Posterior cingulate gyrus (tissue), 11 donors: ENCODE results near the gene MPP3.

ENCODE experiments used
- DNase-seq, 10 donors: peaks; one replicate each; pipeline versions ENCODE4 v3.0.0 to v3.0.0-alpha.2; 2020 to 2021; ENCODE audit warnings: mixed read lengths in 3 of 10
- intact Hi-C: fragments of 100-400 bp; cut with DNase I; formaldehyde crosslinking; loops from one replicate; pipeline ENCODE4 v1.15.1; 2023

MPP3 gene

DNA sequence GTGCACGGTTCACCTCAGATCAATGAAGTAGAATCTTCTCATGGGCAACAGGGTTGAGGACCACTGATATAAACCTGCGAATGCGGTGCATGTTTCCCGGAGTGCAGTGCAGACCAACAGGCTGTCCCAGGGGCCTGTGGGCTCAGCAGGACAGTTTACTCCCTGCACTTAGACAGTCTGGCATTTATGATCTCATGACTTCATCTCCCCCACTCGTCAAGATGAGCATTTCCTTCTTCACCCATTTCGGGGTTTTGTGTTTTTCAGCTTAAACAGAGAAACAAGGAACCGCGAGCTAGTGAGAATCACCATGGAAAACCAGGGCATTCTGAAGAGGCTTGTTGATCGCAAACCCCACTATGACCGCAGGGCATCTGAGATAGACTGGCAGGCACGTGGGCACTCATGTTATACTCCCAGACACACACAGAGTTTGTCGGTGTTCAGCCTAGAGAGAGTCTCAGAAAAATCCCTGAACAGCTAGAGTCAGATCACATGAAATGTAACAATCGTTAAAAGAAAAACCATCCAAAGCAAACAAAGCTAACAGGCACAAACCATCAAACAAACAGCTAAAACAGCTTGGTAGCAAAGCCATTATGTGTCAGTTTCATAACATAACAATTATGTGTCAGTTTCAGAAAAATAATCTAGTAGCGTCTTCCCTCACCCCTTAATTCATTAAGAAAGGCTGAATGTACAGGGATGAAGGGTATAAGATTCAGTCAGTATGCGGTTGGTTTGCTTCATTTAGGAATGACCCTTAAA lies 49.8 kb downstream of the MPP3 start:
- DNase-seq, result no peak
- intact Hi-C loops, result no loop called here

DNA sequence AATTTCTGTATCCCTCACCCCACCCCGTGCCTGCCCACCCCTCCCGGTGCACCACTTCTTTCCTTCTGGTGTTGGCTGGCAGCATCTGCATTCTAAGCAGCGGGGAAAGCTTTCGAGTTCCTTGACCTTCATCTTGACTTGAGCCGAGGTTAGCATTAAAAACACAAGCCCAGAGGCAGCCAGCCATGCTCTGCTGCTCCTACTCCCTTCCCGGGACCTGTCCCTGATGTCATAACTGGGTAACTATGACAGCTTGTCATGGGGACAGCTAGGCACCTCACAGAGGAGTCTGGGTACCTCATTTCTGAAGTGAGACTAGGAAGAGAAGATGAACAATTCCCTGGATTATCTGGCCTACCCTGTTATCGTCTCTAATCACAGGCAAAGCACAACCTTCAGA lies 52.8 kb downstream of the MPP3 start, which contains the start of gene CFAP97D1:
TSS of gene CFAP97D1 (plus strand) at position 301 of the 400 bp plus-strand sequence. CDS start at position 329, 28 bp downstream.
- intact Hi-C loops, result no loop called here
- no peak for DNase-seq

DNA sequence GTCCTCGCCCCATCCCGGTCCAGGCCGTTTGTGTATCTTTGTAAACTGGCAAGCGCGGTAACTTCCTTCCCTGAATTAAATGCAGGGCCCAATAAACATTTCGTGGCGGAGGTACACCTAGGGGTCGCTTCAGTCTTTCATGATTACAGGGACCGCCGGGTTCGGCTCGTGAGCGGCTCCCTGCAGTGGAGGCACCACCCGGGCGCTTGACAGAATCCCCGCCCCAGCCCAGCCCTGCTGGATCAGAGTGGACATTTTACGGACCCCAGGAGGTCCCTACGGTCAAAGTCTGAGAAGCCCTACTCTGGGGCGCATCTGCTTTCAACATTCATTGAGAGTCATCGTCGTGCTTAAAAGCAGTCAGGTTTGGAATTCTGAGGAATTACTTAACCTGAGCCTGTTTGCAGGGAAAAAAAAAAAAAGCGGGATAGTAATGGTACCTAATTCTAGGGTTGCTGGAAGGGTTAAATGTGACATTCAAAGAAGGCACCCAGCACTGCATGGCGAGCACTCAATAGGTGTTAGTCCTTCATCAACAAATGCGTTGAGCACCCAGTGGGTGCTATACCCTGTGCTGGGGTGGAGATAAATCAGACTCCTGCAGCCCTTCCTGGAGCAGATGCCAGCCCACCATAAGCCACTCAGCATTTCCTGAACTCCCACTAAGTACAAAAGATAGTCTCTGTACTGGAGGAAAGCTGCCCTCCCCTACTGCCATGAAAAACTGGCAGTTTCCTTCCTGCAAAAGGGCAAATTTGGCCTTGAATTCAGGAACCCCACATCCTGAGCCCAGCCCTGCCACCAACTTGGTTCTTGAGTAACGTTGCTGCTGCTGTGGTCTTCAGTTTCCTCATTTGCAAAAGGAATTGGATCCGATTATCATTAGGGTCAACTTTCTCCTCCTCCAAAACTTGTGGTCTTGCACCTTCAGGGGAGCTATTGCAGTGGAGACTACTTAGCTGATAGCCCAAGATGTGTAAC lies 53.5 kb downstream of the MPP3 start:
- intact Hi-C loops, result loop anchor here (1.0 kb wide), 1 partner anchor 67 kb away; no protein-coding TSS in a partner anchor
- peak in 5 of 10 donors; percentile 29 to 81 (median 65) for DNase-seq

DNA sequence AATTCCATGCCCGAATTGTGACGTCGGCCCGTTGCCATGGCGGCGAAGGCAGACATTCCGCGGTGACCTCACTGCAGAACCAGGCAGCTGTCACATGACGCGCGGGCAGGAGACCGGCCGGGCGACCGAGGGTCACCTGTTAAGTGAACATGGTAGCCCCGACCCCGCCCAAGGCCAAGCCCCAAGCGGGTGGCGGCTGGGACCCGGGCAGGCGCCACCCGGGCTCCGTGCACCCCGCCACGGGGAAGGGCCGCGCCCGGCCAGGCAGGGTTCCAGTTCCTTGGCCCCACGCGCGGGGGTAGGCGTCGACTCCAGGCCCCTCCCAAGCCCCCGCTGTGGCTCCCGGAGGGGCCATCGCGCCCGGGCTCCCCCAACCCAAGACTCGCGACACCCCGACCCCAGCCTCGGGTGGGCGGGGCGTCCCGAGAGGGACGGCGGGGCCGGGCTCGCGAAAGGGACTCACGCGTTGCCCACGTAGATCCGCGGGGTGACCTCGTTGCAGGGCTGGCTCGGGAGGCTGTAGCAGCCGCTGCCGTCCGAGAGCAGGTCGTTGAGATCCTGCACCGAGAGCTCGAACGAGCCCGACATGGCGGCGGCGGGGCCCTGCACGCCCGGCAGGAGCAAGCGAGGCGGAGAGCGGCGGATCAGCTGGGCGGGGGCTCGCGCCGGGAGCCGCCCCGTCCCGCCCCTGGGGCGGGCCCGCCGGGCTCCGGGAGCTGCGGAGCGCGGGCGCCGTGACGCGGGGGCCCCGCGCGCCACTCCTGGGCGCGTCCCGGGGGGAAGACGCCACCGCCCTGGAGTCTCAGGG lies 54.4 kb downstream of the MPP3 start, which contains the start of gene DUSP3:
TSS of gene DUSP3 (minus strand) at position 641 of the 808 bp plus-strand sequence. CDS start at position 588, 53 bp downstream.
- peak; percentile 86 to 99 (median 92) for DNase-seq
- intact Hi-C loops, result loop anchor here (1.0 kb wide), 1 partner anchor 68 kb away; no protein-coding TSS in a partner anchor

DNA sequence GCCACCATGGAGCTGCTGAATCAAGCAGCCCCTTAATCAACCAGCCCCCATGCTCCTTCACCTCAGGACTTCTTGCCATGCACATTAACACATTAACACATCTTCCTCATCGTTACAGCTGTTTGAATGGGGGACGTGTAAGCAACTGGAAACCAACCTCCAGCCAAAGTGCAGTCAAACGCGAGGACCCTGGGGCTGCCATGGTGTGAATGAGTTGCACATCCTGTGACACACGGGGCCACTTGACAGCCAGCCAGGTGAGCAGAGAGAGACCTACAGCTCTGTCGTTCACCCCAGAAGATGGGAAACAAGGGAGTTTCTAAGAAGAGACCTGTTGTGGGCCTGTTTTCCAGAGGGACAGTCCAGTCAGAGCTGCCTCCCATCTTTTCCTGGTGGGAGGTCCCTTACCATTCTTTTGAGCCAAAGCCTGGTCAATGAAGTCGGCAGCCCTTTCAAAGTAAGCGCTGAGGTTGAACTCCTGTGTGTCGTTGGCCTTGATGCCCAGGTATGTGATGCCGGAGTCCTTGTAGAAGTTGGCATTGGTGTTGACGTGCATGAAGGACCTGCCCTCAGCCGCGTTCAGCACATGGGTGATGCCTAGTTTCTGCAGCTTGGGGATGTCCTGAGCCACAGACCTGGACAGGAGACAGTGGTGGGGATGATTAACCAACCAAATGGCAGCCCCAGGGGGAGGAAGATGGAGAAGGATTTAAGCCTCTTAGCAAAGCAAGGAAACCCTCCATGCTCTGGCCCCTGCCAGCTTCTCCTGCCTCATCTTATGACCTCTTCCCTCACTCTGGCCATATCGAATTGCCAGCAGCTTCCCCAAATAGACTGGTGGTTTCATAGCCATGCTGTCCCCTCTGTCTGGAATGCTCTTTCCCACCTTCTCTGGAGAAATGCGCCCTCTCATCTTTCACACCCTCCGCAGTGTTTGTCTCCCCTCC lies 58.4 kb downstream of the MPP3 start:
- intact Hi-C loops, result no loop called here
- peak in 1 of 10 donors; percentile 31 for DNase-seq

DNA sequence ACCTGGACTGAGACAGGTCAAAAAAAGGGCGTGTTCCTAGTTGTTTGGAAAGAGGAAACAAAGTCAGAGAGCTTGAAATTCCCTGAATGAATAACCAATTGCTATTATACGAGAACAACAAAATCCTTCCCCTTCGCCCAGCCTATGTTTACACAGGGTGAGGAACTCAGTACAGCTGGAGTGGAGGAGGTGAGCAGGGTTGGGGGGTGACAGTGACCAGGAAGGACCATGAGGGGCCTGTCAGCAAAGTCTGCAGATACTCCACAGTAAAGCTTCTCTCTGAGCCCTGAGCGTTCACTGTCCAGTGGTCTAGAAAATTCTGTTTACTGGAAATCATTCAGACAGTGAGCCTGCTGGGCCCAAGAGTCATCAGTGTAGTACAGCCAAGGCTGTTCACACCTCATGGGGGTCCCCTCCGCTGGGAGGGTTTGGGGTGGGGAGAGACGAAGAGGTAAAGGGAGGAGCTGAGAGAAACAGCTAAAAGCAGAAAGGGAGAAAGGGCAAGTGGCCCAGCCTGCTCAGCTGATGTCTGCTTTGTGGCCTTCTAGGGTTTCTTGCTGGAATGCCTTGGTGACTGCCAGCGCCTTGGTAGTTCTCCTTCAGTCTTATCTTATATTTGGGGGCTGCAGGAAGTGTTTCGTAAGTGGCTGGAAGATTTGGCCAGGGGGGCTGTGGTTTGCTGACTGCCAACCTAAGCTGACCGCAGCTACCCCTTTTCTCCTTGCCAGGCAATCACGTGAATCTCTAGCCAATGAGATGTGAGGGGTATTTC lies 59.9 kb downstream of the MPP3 start:
- intact Hi-C loops, result no loop called here
- peak in 1 of 10 donors; percentile 75 for DNase-seq

DNA sequence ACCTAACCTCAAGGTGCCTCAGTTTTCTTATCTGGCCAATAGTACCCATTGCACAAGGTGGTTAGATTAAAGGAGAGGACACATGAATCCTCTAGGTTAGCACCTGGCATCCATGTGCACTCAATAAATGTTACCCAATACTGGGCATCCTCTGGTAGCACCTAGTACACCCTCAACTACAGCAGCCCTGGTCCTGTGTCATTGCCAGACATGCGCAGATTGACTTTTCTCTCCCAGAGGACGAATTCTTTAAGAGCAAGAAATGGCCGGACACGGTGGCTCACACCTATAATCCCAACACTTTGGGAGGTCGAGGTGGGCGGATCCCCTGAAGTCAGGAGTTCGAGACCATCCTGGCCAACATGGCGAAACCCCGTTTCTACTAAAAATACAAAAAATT lies 61.5 kb downstream of the MPP3 start:
- intact Hi-C loops, result no loop called here
- no peak for DNase-seq

DNA sequence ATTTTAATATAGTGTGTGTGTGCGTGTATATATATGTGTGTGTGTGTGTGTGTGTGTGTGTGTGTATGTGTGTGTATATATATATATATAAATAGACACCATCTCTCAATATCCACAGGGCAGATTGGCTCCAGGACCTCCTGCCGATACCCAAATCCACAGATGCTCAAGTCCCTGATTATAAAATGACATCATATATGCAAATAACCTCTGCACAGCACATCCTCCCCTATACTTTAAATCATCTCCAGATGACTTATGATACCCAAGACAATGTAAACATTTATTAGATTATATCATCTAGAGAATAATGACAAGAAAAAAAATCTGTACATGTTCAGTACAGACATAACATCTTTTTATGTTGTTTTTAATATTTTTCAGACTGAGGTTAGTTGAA lies 62.0 kb downstream of the MPP3 start:
- intact Hi-C loops, result no loop called here
- DNase-seq, result no peak

DNA sequence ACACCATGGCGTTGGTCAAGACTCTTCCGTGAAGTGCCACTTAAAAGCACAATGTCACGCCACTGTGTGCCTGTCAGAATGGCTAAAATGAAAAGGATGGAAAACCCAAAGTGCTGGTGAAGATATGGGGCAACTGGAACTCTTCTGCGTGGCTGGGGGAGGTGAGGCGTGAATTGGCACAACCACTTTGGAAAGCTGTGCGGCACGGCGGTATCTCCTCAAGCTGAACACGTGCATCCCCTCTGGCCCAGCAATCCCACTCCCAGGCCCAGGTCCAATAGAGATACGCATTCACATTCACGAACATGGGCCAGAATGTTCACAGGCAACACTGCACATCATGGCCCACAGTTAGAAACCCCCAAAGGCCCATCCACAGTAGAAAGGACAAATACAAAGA lies 63.1 kb downstream of the MPP3 start:
- DNase-seq, result peak in 1 of 10 donors; percentile 55
- intact Hi-C loops, result no loop called here

DNA sequence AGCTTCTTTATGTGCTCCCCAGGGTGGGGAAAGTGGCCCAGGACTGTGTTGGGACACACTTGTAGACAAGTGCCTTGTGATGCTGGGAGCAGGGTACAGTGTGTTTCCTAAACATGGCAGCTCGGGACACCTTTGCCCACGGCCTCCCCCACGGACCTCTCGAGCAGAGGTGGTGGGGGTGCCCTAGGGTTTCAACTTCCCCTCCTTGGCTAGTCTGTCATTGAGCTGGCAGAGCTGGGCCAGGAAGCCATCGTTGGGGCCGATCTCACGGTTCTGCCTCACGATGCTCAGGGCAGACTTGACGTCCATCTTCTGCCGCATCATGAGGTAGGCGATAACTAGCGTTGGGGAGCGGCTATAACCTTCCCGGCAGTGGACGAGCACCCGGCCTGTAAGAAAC lies 63.5 kb downstream of the MPP3 start:
- DNase-seq, result peak in 1 of 10 donors; percentile 65
- intact Hi-C loops, result no loop called here

DNA sequence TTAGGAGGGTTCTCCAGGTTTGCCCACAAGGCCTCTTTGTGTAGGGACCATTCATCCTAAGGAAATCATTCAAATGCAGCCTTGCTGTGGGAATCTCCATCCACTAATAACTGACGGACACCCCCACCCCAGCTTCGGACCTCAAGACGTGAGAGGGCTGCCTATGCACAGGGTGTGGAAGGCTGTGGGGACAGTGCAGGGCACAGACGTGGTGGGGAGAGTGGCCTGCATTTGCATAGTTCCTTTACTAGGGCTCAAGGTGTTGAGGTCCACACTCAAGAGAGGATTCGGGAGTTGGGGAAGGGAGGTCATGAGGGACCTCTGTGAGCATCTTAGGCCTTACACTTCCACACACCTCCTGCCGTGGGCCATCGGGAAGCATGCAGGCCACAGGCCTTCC lies 64.0 kb downstream of the MPP3 start:
- intact Hi-C loops, result no loop called here

DNA sequence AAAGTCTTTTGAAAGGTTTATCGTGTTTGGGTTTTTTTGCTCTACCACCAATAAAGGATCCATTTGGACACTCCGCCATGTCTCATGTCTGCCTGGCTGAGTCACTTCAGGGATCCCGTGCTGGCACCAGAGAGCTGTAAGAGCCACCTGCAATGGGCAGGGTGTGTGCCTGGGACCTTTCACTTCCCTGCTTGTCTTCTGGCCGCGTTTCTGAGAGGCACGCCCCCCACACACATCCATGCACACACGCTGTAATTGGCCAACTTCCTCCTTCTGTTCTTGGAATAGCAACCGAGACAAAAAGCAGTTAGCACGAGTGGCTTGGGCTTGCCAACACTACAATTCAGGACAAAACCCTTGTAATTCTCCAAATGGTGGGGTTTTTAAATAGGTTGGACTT lies 64.6 kb downstream of the MPP3 start:
- intact Hi-C loops, result no loop called here
- DNase-seq, result peak in 7 of 10 donors; percentile 21 to 86 (median 31)

More for the DNA sequence above, 64.0 kb downstream of the MPP3 start:
- peak in 1 of 10 donors; percentile 32 for DNase-seq

DNA sequence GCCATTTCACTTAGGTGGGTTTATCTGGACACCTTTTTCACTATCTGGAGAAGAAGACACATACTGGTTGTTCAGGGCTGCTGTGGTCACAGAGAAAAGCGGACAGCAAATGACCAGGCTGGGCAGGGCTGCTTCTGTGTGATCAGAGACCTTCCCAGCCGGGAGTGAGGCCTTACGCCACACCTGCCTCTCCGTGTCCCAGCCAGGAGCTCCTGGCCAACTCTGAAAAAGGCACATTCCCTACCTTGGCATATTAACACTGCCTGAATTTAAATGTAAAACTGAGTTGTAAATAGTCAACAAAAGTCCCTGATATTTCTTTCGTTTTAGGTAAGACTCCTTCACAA lies 65.3 kb downstream of the MPP3 start:
- intact Hi-C loops, result no loop called here
- peak in 1 of 10 donors; percentile 53 for DNase-seq

DNA sequence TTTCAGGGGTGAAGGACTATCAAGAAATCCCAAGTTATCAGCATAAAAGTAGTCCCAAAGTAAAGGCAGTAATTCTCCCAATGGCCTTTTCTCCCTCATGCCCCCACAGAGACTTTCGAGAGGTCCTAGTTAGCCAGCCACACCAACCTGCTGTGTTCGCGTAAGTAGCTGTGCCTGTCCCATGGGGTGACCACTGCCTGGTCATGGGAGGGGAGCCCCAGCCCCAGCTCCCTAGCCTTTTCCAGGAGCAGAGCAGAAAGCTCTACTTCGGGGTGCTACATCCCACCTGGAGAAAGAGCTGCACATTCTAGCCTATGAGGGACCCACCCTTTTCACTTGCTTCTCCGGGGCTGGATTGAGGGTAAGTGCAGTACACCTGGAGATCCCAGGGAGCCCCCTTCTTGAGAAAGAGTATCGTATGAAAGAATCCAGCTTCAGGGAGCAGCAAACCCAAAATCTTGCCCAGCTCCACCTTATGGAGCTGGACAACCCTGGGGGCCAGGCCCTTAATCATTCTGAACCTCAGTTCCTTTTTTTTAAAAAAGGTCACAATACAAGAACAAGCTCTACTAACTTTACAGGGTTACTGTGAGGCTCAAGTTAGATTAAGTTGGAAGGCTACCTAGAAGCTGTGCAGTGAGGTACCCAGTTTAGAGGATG lies 65.8 kb downstream of the MPP3 start:
- peak in 1 of 10 donors; percentile 43 for DNase-seq
- intact Hi-C loops, result no loop called here

DNA sequence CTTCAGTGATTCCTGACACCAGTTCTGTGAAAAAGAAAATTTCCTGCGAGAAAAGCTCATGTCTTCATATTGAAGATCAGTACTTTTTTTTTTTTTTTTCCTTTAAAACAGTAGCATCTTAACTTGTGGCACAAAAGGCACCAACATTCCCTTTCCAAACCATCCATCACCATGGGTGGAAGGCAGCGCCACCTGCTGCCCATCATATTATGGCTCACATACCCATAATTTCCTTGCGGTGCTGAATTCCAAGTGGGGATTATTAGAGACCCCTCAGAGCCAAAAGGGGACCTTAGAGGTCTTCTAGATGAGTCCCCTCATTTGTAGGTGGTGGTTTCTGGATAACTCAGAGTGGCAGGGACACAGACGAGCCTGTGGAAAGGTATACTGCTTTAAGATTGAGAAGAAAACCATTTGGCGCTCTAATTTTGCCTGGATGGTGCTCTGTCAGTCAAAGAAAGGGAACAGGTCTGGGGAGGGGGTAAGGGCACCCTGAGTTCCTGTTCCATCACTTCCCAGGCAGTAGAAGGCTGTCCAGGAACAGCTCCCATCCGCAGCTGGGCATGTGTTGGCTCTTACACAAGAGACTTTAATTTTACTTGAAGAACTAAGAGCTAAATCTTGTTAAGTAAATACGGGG lies 66.4 kb downstream of the MPP3 start:
- intact Hi-C loops, result no loop called here
- DNase-seq, result peak in 8 of 10 donors; percentile 54 to 91 (median 70)

DNA sequence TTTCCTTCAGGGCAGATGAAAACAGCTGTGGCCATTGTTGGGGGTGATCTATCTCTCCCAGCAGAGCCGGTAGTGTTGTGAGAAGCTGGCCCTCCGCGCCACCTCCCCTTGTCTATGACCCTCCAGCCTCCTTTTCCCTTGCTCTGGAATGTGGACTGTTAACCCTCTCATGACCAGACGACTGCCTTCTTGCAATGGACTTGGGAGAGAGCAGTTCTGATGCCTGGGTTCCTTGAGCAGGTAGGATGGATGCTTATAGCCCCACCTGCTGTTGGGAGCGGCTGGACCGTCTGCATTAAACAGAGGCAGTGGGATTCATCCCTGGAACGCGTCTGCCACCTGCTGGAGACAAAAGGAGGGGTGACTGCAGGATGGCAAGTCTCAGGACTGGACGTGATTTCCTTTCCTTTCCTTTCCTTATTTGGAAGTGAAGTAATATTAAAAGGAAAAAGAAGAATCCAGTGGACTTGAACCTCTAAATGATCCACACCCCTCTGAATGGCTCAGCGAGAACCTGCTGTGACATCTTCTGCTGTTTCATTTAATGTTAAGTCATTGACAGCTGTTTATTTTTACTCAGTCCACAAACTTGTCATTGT lies 72.6 kb downstream of the MPP3 start:
- DNase-seq, result peak; percentile 84 to 99 (median 95)
- intact Hi-C loops, result loop anchor here (1.0 to 5.0 kb wide), 2 partner anchors 66 to 183 kb away; no protein-coding TSS in a partner anchor

DNA sequence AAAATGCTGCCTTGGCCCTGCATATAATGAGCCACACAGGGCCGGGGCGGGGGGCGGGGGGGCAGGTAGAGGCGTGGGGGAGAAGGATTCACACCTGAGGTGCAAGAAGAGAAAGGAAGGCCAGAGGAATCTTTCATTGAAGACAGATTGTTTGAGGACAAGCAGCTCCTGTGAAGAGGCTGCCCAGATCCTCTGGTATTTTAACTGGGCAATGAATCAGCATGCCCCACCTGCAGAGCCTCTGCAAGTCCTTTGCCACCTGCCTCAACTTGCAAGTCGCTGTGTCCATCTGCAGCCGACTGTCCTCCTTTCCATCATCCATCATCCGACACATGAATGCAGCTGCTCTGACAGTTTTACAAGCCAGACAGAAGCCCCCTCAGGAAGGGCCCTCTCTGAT lies 73.1 kb downstream of the MPP3 start:
- no peak for DNase-seq
- intact Hi-C loops, result loop anchor here (1.0 to 5.0 kb wide), 2 partner anchors 66 to 183 kb away; no protein-coding TSS in a partner anchor
